ENCODE data around the gene HSFX2. TPM values are rescaled to one million over a fixed set of nuclear protein-coding genes. Genes with fewer than 3 reads are reported as not detected.

The HSFX2 gene
- total RNA-seq, 1 donor from 2014 or later = not detected

Other genes with a start within 250 kb of the HSFX2 start
- gene IDS, start 90.0 kb downstream of the HSFX2 start, total RNA-seq = 25.4 TPM
- gene EOLA1, start 54.3 kb downstream of the HSFX2 start, total RNA-seq = 6.3 TPM
- not detected for gene HSFX3, start 45.4 kb downstream of the HSFX2 start, total RNA-seq
- not detected for gene MAGEA9B, start 7.9 kb downstream of the HSFX2 start, total RNA-seq
- 21.0 TPM for gene TMEM185A, start 36.5 kb upstream of the HSFX2 start, total RNA-seq
- not detected for gene MAGEA11, start 116.7 kb upstream of the HSFX2 start, total RNA-seq
- gene HSFX1, start 178.8 kb upstream of the HSFX2 start, total RNA-seq = 0.79 TPM
- gene MAGEA9, start 186.6 kb upstream of the HSFX2 start, total RNA-seq = not detected

Measured in skin of body (tissue), 1 donor.